Type B pancreatic cell (in vitro differentiated cells): ENCODE results near the gene RAD51B. TPM values are rescaled to one million over a fixed set of nuclear protein-coding genes. Genes with fewer than 3 reads are reported as not detected.

Source experiments
- DNase-seq: peaks from one replicate; pipeline ENCODE4 v3.0.0; 2021; ENCODE audit warnings: mixed read lengths; ENCODE audit not compliant: unreplicated experiment; ENCODE audit errors: extremely low spot score
- H3K27ac Mint-ChIP-seq: 2 replicates; pipeline ENCODE4 v1.8.0; 2021; ENCODE audit warnings: mild to moderate bottlenecking, mixed read lengths
- H3K27me3 Mint-ChIP-seq: 2 replicates; pipeline ENCODE4 v1.8.0; 2021; ENCODE audit warnings: mixed read lengths
- H3K36me3 Mint-ChIP-seq: 2 replicates; pipeline ENCODE4 v1.8.0; 2021; ENCODE audit warnings: mixed read lengths
- H3K4me1 Mint-ChIP-seq: one replicate; pipeline ENCODE4 v1.8.0; 2021; ENCODE audit warnings: mixed read lengths; ENCODE audit not compliant: unreplicated experiment
- H3K4me3 Mint-ChIP-seq: 2 replicates; pipeline ENCODE4 v1.8.0; 2021; ENCODE audit warnings: mild to moderate bottlenecking, mixed read lengths
- H3K9me3 Mint-ChIP-seq: 2 replicates; pipeline ENCODE4 v1.8.0; 2021; ENCODE audit warnings: mixed read lengths
- total RNA-seq: library from RNA; stranded (reverse); gene quantifications from 2 replicates; pipeline ENCODE4 v1.2.1, GENCODE V29; 2021; ENCODE audit warnings: low replicate concordance
- TF ChIP-seq, protein P1 (sequence below): fragments of 200-600 bp; sonication (generic); conservative IDR thresholded peaks from 2 replicates; pipeline ENCODE4 v1.5.0; 2021; ENCODE audit warnings: antibody characterized with exemption, mild to moderate bottlenecking

RAD51B gene
- total RNA-seq, 1 donor from 2014 or later: 27.3 TPM

DNA sequence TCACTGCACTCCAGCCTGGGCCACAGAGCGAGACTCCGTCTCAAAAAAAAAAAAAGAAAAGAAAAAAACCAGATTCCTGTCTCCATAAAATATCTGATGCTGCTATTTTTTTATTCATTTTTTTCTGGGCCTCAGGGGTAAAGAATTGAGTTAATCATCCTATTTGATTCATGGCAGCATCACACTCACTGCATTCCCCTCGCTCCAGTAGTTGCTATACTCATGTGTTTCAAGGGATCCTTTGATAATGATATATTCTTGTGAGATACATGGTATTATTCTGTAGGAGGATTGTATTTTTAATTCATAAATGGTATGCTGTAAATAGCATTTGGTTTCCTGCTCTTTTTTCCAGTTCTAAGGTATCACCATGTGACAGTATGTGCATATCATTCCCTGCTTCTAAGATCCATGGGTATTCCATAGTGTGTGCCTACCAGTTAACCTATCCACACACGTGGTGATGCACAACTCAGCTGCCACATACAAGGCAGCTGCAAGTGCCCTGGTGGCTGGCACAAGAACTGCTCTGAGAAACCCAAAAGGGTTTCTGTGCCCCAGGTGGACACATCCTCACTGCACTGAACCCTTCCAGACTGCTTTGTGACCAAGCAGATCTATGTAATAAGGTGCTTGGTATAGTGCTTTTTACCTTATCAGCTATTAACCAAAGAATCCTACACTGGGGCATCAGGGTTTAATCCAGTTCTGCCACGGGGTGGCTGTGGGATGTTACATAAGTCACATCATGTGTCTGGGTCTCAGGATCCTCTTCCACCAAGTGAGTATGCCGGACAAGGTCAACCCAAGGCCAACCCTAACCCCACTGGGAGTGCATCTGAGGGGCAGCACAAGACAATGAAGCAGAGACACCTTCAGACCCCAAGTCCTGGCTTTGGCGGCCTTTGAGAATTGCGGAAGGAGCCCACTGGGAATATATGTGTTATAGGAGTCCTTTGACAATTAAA, 898.7 kb downstream of the RAD51B start:
- Mint-ChIP-seq H3K36me3 (no peaks in the 10 kb centered on the region), H3K27me3 (no peaks in the 10 kb centered on the region), H3K4me3 (no peak overlapping the region), H3K9me3 (peaks cover 11% of the 10 kb centered on the region), H3K27ac (peak overlapping the region; percentile 48), H3K4me1 (peaks cover 42% of the 10 kb centered on the region)
- DNase-seq: no peak
- TF ChIP-seq, protein P1, sequence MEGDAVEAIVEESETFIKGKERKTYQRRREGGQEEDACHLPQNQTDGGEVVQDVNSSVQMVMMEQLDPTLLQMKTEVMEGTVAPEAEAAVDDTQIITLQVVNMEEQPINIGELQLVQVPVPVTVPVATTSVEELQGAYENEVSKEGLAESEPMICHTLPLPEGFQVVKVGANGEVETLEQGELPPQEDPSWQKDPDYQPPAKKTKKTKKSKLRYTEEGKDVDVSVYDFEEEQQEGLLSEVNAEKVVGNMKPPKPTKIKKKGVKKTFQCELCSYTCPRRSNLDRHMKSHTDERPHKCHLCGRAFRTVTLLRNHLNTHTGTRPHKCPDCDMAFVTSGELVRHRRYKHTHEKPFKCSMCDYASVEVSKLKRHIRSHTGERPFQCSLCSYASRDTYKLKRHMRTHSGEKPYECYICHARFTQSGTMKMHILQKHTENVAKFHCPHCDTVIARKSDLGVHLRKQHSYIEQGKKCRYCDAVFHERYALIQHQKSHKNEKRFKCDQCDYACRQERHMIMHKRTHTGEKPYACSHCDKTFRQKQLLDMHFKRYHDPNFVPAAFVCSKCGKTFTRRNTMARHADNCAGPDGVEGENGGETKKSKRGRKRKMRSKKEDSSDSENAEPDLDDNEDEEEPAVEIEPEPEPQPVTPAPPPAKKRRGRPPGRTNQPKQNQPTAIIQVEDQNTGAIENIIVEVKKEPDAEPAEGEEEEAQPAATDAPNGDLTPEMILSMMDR: peak; percentile 61

DNA sequence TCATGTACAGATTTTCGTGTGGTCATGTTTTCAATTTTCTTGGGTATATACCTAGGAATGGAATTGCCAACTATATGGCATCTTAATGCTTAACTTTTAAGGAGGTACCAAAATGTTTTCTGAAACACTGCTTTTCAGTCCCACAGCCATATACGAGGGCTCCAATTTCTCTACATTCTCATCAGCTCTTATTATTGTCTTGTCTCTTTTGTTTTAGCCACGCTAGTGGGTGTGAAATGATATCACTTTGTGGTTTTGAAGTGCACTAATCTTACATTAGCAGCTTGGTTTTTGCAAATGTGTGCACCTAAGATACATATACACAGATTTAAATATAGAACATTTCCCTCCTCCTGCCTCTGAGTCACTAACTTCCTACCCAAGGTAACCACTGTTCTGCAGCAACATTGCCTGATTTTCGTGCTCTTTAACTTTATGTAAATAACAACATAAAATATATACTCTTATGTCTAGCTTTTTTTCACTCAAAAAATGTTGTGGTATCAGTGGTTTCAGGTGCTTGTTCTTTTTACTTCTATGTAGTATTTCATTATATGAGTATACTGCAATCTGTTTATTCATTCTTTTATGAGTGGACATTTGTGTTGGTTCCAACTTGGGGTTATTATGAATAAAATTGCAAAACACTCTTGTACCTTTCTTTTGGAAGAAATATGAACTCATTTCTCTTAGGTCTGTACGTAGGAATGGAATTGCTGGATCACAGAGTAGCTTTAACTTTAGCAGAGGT, 900.2 kb downstream of the RAD51B start:
- Mint-ChIP-seq H3K9me3 (peaks cover 11% of the 10 kb centered on the region), H3K27ac (no peak overlapping the region), H3K36me3 (no peaks in the 10 kb centered on the region), H3K4me3 (no peak overlapping the region), H3K27me3 (no peaks in the 10 kb centered on the region), H3K4me1 (peaks cover 43% of the 10 kb centered on the region)
- TF ChIP-seq, protein P1: no peak
- DNase-seq: no peak

DNA sequence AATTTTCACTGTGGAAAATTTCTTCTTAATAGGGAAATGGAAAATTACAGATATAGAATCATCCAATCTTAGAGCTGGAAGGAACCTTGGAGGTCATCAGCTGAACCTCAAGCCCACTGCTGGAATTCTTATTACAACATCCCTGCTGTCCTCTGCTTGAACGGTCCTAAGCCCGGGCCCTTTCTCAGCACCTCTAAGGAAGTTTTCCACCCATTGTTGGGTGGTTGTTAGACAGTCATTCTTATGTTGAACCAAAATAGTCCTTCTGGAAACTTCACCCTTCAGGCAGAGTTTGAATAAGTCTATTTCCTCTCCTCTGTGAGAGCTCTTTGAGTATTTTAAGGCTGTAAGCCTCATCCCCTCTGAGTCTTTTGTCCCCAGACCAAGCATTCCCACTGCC, 902.6 kb downstream of the RAD51B start:
- Mint-ChIP-seq H3K9me3 (peaks cover 11% of the 10 kb centered on the region), H3K4me3 (no peak overlapping the region), H3K27me3 (no peaks in the 10 kb centered on the region), H3K4me1 (peaks cover 43% of the 10 kb centered on the region), H3K36me3 (no peaks in the 10 kb centered on the region), H3K27ac (no peak overlapping the region)
- TF ChIP-seq, protein P1: no peak
- DNase-seq: no peak

DNA sequence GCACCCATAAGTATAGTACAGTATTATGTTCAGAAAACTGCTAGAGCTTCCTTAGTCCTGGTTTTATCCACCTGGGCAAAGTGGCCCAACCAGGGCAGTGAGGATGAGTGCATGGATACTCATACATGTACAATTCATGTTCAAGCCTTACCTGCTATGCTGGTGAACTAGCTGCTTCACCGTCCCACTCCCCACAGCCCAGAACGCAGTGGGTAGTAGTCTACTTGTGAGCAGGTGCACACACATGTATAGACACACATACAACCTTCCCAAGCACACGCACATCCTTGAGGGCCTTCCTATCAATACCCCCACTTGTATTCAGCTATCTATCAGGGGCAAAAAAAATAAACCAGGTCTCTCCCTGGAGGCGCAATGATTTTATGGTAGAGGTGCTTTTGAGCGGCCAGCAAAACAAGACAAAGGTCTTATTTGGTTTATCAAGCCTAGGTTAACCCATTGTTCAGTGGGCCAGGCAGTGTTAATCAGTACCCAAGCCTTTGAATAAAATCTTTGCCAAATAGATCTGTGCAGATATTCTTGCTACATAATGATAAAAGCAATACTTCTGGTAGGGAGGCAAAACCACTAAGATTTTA, 903.5 kb downstream of the RAD51B start:
- peak overlapping the region; percentile 19 for H3K4me3 Mint-ChIP-seq
- no peak for DNase-seq
- no peaks in the 10 kb centered on the region for H3K36me3 Mint-ChIP-seq
- TF ChIP-seq, protein P1: no peak
- peak overlapping the region; percentile 44 for H3K27ac Mint-ChIP-seq
- H3K4me1 Mint-ChIP-seq: peaks cover 43% of the 10 kb centered on the region
- H3K9me3 Mint-ChIP-seq: peaks cover 11% of the 10 kb centered on the region
- no peaks in the 10 kb centered on the region for H3K27me3 Mint-ChIP-seq

DNA sequence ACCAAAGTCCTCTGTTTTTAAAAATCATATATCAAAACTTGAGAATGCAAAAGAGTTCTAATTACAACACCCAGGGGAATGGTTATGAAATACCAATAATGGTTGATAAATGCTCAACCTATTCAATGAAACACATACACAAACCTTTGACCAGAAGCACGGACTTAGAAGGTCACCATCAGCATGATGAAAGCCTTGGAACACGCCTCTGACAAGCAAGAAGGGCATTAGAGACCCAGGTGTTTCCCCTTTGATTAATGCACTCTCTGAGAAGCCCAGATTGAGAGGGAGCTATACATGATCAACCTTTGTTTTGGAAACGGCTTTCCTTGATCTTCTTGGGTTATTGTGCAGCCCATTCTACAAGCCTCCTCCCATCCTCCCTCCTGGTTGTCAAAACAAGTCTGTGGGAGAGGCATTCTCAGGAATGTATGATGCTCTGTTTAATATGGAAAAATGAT, 904.3 kb downstream of the RAD51B start:
- Mint-ChIP-seq H3K9me3 (peaks cover 11% of the 10 kb centered on the region), H3K27ac (peak overlapping the region; percentile 44)

More for the DNA sequence above, 904.3 kb downstream of the RAD51B start:
- TF ChIP-seq, protein P1: no peak
- Mint-ChIP-seq H3K36me3 (no peaks in the 10 kb centered on the region), H3K27me3 (no peaks in the 10 kb centered on the region), H3K4me3 (no peak overlapping the region), H3K4me1 (peaks cover 42% of the 10 kb centered on the region)
- DNase-seq: no peak
